GM19468 (cell line): ENCODE data around the gene JUNB.
"Not testable (repeated sequence)": the region's sequence is repeated elsewhere in the genome, so short reads cannot be mapped to it uniquely, and the experiment has no call there.

Experiments
- ATAC-seq: cut with Tn5 transposase; IDR thresholded peaks from one replicate; pipeline ENCODE4 v1.9.1; 2021; ENCODE audit warnings: mild to moderate bottlenecking, moderate library complexity, moderate number of reproducible peaks; ENCODE audit not compliant: unreplicated experiment; ENCODE audit errors: extremely low read depth

The JUNB gene

DNA sequence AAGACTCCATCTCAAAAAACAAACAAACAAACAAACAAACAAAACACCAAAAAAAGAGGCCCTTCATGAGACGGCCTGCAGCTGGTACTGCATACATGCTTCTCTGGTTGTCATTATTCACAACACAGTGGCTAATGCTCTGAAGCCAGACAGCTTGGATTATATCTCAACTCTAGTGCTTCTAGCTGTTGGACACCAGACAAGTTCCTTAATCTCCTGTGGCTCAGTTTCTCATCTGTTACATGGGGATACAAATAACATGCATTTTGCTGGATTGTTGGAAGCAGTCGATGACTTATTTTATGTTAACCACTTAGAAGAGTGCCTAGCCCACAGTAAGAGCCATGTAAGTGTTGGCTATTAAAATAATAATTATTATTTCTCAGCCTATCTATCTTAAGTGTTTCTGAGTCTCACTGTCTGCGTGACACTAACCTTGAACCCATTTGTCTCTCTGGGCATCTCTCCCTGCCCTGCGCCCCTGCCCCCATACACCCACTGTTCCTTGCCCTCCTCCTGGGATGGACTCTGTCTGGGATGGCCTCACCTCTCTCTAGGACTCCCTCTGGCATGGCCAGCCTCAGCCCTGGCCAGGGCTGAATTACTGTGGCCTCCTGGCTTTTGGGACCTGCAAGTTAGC is 3.1 kb upstream of the JUNB start:
- no peak for ATAC-seq

DNA sequence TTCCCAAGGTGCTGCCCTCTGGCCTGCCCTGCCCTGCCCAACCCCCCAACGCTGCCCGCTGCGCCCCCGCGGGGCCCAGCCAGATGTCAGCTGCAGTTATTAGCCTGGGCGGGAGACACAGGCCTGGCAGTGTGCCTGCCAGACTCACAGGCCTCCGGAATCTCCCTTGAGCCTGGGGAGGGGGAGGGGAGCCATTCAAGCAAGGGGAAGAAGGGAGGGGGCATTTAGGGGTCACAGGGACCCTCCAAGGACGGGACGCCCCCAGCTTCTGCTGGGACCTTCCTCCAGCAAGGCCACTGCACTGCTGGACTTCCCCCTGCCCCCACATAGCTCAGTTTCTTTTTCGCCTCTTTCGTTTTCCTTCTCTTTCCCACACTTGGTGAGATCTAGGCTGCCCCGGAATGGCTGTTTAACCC is 2.6 kb upstream of the JUNB start:
- ATAC-seq = no peak

DNA sequence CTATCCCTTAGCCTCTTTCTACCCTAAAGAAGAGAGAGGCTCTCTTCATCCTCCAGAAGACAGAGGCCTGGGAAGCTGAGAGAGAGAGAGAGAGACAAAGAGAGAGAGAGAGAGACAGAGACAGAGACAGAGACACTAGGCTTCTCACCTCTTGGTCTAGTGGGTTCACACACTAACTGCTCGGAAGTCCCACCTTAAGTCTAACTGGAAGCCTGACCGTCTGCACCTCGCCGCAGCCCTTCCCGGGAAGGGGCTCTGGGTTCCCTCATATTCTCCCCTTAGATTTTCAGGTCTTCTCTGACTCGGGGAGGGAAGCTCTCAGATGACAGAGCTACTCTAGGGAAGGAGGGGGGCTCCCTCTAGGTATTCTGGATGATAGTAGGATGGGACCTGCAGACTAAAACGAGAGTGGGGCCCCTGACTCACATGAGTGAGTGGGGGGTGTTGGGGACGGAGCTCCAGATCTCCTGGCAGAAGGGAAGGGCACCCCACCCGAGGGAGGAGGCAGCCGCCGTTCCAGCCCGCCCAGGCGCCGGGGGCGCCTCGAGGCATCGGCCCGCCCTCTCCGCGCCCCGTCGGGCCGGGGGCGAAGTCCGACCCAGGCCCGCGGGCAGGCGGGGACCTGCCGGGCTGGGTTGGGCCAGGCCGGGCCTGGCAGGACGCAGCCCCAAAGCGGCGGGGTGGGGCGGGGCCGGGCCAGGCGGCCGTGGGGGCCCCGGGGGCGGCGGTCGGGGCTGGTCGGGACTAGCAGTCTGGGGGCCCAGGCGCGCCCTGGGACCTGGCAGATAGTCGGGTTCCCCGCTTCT is 2.0 kb upstream of the JUNB start:
- peak; percentile 0 for ATAC-seq

DNA sequence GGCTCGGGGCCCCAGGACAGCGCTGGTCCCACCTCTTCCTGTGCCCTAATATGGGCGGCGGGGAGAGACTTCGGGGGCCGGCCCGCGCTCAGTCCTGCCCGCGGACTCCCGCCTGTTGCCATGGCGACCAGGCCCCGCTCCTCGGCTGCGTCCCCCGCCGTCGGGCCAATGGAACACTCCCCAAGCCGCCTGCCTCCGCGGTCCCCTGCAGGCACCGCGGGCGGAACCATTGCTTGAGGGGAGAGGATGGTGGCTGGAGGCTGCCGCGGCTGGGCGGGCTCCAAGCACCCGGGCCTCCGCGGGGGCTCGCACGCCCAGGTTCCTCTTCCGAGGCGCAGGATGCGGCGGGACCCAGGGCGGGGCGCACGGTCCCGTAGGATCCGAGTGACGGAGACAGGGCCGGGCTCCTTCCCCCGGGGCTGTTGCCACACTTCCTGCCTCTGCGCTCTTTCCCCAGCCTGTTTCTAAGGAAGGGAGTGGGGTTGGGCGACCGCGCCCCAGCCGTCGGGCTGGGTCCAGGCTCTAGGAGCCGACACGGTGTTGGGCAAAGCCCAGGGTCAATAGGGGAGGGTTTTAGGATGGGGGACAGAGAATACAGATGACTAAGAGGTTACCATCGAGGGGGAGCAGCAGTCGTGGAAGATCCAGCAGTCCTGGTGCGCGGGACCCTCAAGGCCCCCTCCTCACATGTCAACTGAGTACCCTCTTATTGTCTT is 1.2 kb upstream of the JUNB start:
- ATAC-seq = peak; percentile 14

DNA sequence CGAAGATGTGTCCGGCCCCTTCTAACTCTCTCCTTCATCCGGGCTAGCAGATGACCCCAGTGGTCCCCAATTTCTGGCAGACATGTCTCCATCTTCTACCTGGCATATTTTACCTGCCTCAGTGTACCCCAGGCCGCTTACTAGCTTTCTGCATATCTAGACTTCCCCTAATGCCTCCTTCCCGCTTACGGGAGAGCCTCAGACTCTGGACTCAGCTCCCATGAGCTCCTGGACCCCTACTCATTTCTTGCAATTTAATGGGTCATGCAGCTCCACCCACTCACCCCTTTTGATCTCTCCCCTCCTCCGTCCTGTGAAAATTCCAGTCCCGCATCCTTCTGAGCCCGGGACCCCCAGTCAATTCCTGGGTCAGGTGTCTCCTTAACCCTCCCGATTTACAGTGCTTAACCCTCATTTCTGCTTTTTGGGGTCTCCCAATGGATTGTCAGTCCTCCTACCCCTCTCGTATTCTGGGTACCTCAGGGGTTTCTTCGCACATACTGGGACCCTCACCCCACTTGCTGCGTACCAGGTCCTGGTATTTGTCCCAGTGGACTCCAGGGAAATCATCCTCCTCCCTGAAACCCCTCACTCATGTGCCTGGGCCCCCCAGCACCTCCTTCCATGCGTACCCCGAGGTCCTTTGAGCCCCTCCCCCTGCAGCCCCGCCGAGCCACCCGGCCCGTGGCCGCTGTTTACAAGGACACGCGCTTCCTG is 500 bp upstream of the JUNB start:
- no peak for ATAC-seq

DNA sequence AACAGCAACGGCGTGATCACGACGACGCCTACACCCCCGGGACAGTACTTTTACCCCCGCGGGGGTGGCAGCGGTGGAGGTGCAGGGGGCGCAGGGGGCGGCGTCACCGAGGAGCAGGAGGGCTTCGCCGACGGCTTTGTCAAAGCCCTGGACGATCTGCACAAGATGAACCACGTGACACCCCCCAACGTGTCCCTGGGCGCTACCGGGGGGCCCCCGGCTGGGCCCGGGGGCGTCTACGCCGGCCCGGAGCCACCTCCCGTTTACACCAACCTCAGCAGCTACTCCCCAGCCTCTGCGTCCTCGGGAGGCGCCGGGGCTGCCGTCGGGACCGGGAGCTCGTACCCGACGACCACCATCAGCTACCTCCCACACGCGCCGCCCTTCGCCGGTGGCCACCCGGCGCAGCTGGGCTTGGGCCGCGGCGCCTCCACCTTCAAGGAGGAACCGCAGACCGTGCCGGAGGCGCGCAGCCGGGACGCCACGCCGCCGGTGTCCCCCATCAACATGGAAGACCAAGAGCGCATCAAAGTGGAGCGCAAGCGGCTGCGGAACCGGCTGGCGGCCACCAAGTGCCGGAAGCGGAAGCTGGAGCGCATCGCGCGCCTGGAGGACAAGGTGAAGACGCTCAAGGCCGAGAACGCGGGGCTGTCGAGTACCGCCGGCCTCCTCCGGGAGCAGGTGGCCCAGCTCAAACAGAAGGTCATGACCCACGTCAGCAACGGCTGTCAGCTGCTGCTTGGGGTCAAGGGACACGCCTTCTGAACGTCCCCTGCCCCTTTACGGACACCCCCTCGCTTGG is 966 bp downstream of the JUNB start:
- no peak for ATAC-seq

DNA sequence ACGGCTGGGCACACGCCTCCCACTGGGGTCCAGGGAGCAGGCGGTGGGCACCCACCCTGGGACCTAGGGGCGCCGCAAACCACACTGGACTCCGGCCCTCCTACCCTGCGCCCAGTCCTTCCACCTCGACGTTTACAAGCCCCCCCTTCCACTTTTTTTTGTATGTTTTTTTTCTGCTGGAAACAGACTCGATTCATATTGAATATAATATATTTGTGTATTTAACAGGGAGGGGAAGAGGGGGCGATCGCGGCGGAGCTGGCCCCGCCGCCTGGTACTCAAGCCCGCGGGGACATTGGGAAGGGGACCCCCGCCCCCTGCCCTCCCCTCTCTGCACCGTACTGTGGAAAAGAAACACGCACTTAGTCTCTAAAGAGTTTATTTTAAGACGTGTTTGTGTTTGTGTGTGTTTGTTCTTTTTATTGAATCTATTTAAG is 1.6 kb downstream of the JUNB start:
- no peak for ATAC-seq

DNA sequence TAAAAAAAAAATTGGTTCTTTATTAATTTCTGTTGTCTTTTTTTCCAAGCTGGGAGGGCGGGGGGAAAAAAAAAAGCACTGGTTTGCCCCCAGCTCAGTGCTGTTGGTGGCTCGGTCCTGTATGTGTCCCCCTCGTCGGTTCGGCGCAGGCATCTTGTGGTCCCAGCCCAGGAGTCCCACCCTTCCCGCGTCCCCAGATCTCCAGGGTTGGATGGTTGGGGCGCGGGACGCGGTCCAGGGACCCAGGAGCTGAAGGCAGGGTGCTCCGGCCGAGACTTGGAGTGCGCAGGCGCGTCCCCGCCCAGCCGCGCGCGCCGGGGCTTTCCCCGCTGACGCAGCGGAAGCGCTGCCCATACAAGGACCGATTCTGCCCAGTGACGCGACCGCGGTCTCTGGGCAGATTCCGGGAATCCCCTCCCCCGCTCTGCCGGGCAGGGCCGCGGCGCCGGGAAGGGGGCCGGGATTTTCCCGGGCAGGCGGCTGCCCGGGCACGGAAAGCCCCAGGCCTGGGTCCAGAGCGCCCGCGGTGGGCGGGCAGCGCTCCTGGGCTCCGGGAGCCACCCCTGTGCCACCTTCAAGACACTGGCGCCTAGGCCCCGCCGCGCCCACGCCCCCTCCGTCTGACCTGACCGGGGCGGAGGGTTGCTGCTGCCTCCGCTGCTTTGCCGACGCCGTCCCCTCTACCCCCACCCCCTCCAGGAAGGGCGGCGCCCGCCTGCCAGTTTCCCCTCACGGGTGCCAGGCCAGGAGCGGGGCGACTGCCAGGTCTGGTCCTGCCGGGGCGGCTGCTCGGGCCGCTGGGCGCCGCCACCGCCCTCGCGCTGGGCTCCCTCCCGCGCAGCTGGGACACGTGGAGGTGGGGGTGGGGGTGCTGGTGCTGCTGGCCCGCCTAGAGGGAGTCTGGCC is 2.3 kb downstream of the JUNB start:
- peak; percentile 12 for ATAC-seq

DNA sequence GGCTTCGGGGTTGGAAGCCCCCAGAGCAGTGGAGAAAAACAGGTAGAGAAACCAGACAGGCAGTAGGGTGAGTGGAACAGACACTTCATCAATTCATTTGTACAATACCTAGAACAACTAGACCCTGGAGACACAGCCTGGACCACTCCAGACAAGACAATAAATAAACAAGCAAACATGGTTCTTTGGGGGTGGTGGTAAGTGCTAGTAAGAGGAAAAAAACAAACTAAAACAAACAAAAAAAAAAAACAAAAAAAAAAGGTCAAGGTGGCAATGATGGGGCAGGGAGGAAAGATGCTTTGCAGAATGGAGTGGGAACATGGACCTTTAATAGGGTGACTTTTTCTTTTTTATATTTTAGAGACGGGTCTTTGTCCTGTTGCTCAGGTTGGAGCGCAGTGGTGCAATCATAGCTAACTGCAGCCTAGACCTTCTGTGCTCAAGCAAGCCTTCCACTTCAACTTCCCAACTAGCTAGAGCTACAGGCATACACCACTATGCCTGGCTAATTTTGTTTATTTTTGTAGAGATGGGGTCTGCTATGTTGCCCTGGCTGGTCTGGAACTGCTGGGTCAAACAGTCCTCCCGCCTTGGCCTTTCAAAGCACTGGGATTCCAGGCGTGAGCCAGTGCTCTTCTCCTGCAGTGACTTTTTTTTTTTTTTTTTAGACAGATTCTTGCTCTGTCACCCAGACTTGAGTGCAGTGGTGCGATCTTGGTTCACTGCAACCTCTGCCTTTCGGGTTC is 3.1 kb downstream of the JUNB start:
- no peak for ATAC-seq

DNA sequence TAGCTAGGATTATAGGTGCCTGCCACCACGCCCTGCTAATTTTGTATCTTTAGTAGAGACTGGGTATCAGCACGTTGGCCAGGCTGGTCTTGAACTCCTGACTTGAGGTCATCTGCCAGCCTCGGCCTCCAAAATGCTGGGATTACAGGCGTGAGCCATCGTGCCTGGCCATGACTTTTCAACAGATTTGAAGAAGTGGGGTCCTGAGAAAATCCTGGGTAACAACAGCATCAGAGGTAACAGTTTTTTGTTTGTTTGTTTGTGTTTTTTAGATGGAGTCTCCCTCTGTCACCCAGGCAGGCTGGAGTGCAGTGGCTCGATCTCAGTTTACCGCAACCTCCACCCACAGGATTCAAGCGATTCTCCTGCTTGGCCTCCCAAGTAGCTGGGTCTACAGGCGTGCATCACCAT is 3.7 kb downstream of the JUNB start:
- no peak for ATAC-seq

DNA sequence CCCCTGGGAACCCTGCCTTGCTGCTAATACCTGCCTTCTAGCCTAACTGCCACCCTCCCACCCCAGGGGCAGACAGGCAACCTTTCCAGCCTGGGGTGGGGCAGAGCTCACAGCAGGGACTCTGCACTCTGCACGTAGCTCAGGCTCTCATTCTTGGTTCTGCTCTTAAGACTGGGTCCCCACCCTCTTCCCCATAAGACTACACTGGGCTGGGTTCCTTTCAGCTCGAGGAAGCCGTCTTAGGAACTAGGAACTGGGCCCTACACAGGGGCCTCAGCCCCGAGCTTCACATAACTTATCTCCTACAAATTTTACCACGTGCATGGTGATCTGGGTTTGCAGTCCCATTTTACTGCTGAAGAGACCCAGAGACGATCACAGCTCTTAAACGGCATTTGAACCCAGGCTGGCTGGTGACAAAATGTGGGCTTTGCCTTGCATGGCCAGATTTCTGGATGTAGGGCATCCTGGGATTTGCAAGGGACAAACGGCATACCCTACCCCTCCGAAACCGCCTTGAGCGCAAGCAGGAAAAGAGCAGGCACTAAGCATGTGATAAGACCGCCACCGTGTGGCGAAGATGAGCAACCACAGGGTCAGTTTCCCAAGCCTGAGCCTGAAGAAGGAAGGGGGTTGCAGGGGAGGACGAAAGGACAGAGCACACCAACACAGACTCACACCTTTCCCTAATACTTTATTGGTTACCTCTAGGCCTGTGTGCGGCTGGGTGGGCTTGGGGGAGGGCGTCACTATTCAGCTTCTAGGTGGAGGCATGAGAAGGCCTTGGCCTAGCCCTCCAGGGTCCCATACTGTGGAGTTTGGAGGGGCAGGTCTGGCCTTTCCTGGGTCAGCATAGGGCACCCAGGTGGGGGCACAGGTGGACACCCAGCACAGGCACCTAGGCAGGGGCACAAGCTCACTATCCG is 5.1 kb downstream of the JUNB start:
- ATAC-seq = no peak

DNA sequence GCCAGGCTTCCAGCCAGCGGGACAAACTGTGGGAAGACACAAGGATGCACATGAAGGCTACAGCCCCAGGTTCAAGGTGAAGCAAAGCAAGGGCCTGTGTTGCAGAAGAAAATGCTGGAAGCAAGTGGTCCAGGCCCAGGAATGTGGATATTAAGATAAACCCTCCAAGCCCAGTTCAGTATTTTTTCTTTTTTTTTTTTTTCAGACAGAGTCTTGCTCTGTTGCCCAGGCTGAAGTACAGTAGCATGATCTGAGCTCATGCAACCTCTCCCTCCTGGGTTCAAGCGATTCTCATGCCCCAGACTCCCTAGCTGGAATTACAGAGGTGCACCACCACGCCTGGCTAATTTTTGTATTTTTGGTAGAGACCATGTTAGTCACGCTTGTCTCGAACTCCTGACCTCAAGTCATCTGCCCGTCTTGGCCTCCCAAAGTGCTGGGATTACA is 5.9 kb downstream of the JUNB start:
- ATAC-seq = no peak

DNA sequence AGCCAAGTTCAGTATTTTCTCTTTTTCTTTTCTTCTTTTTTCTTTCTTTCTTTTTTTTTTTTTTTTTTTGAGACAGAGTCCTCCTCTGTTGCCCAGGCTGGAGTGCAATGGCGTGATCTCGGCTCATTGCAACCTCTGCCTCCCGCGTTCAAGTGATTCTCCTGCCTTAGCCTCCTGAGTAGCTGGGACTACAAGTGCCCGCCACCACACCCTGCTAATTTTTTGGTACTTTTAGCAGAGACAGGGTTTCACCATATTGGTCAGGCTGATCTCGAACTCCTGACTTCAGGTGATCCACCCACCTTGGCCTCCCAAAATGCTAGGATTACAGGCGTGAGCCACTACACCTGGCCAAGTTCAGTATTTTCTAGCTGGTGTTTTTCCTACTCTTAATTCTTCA is 6.3 kb downstream of the JUNB start:
- not testable (repeated sequence) for ATAC-seq

DNA sequence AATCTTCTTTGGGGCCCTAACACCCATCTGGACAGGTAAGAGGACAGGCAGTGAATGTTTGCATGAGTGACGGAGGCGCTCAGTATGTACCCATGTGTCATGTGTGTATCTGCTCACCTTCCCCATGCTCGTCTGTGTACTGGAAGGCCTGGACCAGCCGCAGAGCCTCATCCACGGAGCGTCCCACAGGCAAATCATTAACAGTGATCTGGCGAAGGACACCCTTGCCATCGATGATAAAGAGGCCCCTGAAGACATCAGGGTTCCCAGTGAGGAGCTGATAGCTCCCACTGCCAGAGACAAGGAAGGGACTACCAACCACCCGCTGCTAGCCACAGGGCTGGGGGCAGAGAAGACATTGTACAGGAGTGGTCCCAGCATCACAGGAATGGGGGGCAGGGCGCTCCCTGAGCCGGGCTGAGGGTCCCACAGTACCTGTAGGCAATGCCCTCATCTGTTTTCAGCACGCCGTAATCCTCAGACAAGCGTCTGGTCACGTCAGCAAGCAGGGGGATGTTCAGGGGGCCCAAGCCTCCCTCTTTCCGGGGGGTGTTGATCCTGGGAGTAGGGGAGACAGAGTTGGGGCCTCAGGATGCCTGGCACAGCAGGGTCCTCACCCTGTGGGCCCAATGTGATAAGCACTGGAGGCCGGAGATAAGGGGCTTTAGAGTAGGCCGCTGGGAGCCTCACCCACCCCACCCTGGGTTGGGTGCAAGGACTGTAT is 8.6 kb downstream of the JUNB start:
- no peak for ATAC-seq

DNA sequence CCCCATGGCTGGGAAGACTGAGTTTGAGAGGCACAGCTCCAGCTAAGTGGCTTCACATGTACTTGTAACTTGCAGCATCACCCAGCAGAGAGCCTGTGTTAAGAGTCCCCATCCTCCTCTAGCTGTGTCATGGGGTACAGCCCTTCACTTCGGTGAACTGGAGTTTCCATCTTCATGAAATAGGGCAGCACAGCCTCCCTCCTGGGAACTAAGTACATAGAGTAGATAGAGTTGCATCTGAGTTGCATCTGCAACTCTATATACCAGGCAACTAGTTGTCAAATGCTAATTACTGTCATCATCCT is 9.1 kb downstream of the JUNB start:
- no peak for ATAC-seq

DNA sequence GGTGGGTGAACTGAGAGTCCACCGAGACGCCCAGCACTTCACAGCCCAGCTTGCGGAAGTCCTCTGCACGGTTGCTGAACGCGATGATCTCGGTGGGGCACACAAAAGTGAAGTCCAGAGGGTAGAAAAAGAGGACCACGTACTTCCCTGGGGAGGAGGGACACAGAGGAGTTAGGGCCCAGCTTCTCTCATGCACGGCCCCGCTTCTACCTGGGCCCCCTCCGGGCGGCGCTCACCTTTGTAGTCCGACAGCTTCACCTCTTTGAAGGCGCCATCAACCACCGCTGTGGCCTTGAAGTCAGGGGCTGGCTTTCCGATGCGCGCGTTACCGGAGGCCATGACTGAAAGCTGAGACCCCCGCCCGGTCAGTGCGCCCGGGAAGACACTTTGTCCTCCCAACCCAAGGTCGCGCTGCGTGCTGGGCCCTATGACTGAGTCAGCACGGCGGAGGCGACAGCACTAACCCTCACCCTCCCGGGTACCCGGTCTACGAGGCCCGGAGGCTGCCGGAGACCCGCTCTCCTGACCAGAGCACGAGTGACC is 9.7 kb downstream of the JUNB start:
- ATAC-seq = no peak
